Psoas muscle (tissue), 8 donors: ENCODE data around the gene OS9. TPM values are rescaled to one million over a fixed set of nuclear protein-coding genes. Genes with fewer than 3 reads are reported as not detected.

ENCODE experiments used
- ATAC-seq, 4 donors: fragments of 200-7000 bp; cut with Tn5 transposase; one replicate each; pipeline ENCODE4 v1.9.1; 2020; ENCODE audit warnings: moderate library complexity in 3 of 4, mild to moderate bottlenecking in 2 of 4
- DNase-seq, 2 donors: peaks; one replicate each; pipeline ENCODE4 v3.0.0-alpha.2; 2020
- H3K27ac ChIP-seq: fragments of 200-600 bp; one replicate; pipeline ENCODE4 v1.8.0; 2022
- H3K27me3 ChIP-seq, 3 donors: fragments of 200-600 bp in 1 of 3; one replicate each; pipeline versions ENCODE4 v1.6.1 to v1.8.0; 2013 to 2022; ENCODE audit warnings: low read length in 2 of 3, mild to moderate bottlenecking in 2 of 3, moderate library complexity in 1 of 3; ENCODE audit not compliant: insufficient read depth in 3 of 3
- H3K36me3 ChIP-seq, 2 donors: fragments of 200-600 bp in 1 of 2; one replicate each; pipeline versions ENCODE4 v1.6.1 to v1.8.0; 2013 to 2022; ENCODE audit warnings: low read depth in 1 of 2, mild to moderate bottlenecking in 1 of 2, moderate library complexity in 1 of 2; ENCODE audit not compliant: insufficient read depth in 1 of 2
- H3K4me1 ChIP-seq: fragments of 200-600 bp; one replicate; pipeline ENCODE4 v1.8.0; 2022
- H3K4me3 ChIP-seq: fragments of 200-600 bp; one replicate; pipeline ENCODE4 v1.8.0; 2022; ENCODE audit warnings: mild to moderate bottlenecking
- H3K9me3 ChIP-seq: fragments of 200-600 bp; one replicate; pipeline ENCODE4 v1.8.0; 2022
- CTCF ChIP-seq: fragments of 200-600 bp; IDR thresholded peaks from one replicate; pipeline ENCODE4 v1.8.0; 2022; ENCODE audit warnings: antibody characterized with exemption
- WGBS, 3 donors: extraction: QIAGEN DNeasy Blood & Tissue Kit; methylation state at CpG; one replicate each; pipeline versions ENCODE4 v1.1.6 to v1.1.7; 2013; 5-methylcytosine and 5-hydroxymethylcytosine counted together
- intact Hi-C, 2 donors: fragments of 100-400 bp; cut with DNase I; formaldehyde crosslinking; loops; one replicate each; pipeline versions ENCODE4 v1.11.0 to v1.14.2; 2022
- polyA plus RNA-seq, 3 donors: library from polyadenylated mRNA; stranded (reverse); fragments of 200-250 nt; gene quantifications; one replicate each; pipeline ENCODE4 v1.2.3, GENCODE V29; 2013
- total RNA-seq, 4 donors: library from RNA; stranded (reverse); fragmentation: NEBNext Ultra II Directional in 2 of 4; extraction: Animal tissue kit (Norgen Biotek cat#: 25700) in 2 of 4; gene quantifications; one replicate each; pipeline versions ENCODE4 v1.2.1 to v1.2.4, GENCODE V29; 2021 to 2023
- donor health status: healthy with polysubstance abuse.
- donor health status: DM: no; HTN: no; CAD: no; lungs with moderate emphysema.
- donor health status: Bipolar disorder and iron deficiency.
- donor health status: healthy.
- donor health status: DM: yes; HTN: yes; CAD: no.
- donor health status: DM: no; HTN: no; CAD: no.
- donor health status: DM: no; HTN: no; CAD: no.
- donor health status: DM: yes; HTN: yes; CAD: no.

The OS9 gene
- total and polyA plus RNA-seq, 7 donors, result 53.0 to 76.4 (median 63.8) TPM

GRCh38 chr12:57762463-57762862, 68.5 kb downstream of the OS9 start:
- H3K36me3 ChIP-seq, result peaks cover 0 to 18% of the 10 kb centered on the region in 2 donors
- no peak for TF ChIP-seq CTCF
- no peak for DNase-seq
- WGBS, 3 donors, result 85 to 92% (median 91%) methylated on average over 2 of the region's 2 CpGs
- H3K27me3 ChIP-seq, result peaks cover 0 to 54% (median 29%) of the 10 kb centered on the region in 3 donors
- ATAC-seq, result no peak
- intact Hi-C loops, result no loop called here
- H3K4me3 ChIP-seq, result no peak overlapping the region
- peaks cover 18% of the 10 kb centered on the region for H3K4me1 ChIP-seq
- no peak overlapping the region for H3K27ac ChIP-seq
- no peaks in the 10 kb centered on the region for H3K9me3 ChIP-seq

GRCh38 chr12:57763881-57764661, 70.1 kb downstream of the OS9 start:
- peaks cover 0 to 54% (median 29%) of the 10 kb centered on the region in 3 donors for H3K27me3 ChIP-seq
- TF ChIP-seq CTCF, result no peak

GRCh38 chr12:57764662-57765002, 70.7 kb downstream of the OS9 start:
- no peaks in the 10 kb centered on the region for H3K9me3 ChIP-seq
- intact Hi-C loops, result no loop called here
- ATAC-seq (no peak), DNase-seq (no peak)
- peak overlapping the region; percentile 51 for H3K4me3 ChIP-seq
- 19 to 21% (median 20%) methylated on average over 15 to 17 of the region's 17 CpGs for WGBS, 3 donors
- no peak for TF ChIP-seq CTCF
- H3K4me1 ChIP-seq, result peaks cover 18% of the 10 kb centered on the region
- H3K36me3 ChIP-seq, result peaks cover 3 to 20% of the 10 kb centered on the region in 2 donors
- H3K27ac ChIP-seq, result no peak overlapping the region
- H3K27me3 ChIP-seq, result peaks cover 0 to 54% (median 29%) of the 10 kb centered on the region in 3 donors

More at GRCh38 chr12:57763881-57764661, 70.1 kb downstream of the OS9 start:
- intact Hi-C loops, result no loop called here
- no peak overlapping the region for H3K4me3 ChIP-seq
- no peak overlapping the region for H3K27ac ChIP-seq
- no peaks in the 10 kb centered on the region for H3K9me3 ChIP-seq
- H3K36me3 ChIP-seq, result peaks cover 0 to 16% of the 10 kb centered on the region in 2 donors
- DNase-seq (no peak), ATAC-seq (no peak)
- 65 to 75% (median 73%) methylated on average over 6 of the region's 6 CpGs for WGBS, 3 donors
- H3K4me1 ChIP-seq, result peaks cover 18% of the 10 kb centered on the region

GRCh38 chr12:57765003-57765697, 71.2 kb downstream of the OS9 start:
- TF ChIP-seq CTCF, result no peak
- peaks cover 0 to 54% (median 29%) of the 10 kb centered on the region in 3 donors for H3K27me3 ChIP-seq
- intact Hi-C loops, result no loop called here
- ATAC-seq (peak; percentile 34 to 62 (median 44)), DNase-seq (peak; percentile 38 to 63)
- H3K27ac ChIP-seq, result no peak overlapping the region
- H3K9me3 ChIP-seq, result no peaks in the 10 kb centered on the region
- peaks cover 18% of the 10 kb centered on the region for H3K4me1 ChIP-seq
- WGBS, 3 donors, result 1 to 2% (median 1%) methylated on average over 51 to 60 of the region's 60 CpGs
- peaks cover 7 to 25% of the 10 kb centered on the region in 2 donors for H3K36me3 ChIP-seq
- peak overlapping the region; percentile 51 for H3K4me3 ChIP-seq
